Heart left ventricle (tissue), 16 donors: ENCODE measurements around the gene RHOJ. TPM values are rescaled to one million over a fixed set of nuclear protein-coding genes. Genes with fewer than 3 reads are reported as not detected.
"Not testable (repeated sequence)": the region's sequence is repeated elsewhere in the genome, so short reads cannot be mapped to it uniquely, and the experiment has no call there.

Experiments
- ATAC-seq, 4 donors: fragments of 200-7000 bp; cut with Tn5 transposase; one replicate each; pipeline ENCODE4 v1.9.1; 2020 to 2022; ENCODE audit warnings: moderate library complexity in 4 of 4, mild to moderate bottlenecking in 3 of 4, moderate number of reproducible peaks in 1 of 4
- DNase-seq, 5 donors: peaks; one replicate each; pipeline ENCODE4 v3.0.0-alpha.2; 2020
- H3K27ac ChIP-seq, 12 donors: fragments of 200-600 bp; sonication (generic) in 4 of 12; one replicate each; pipeline versions ENCODE4 v1.5.0 to v1.8.0; 2016 to 2022; ENCODE audit warnings: mild to moderate bottlenecking in 2 of 12
- H3K27me3 ChIP-seq, 9 donors: fragments of 200-600 bp; sonication (generic) in 2 of 9; one replicate each; pipeline versions ENCODE4 v1.5.1 to v1.8.0; 2016 to 2022; ENCODE audit warnings: mild to moderate bottlenecking in 3 of 9
- H3K36me3 ChIP-seq, 9 donors: fragments of 200-600 bp; sonication (generic) in 2 of 9; one replicate each; pipeline versions ENCODE4 v1.5.0 to v1.8.0; 2018 to 2022; ENCODE audit warnings: mild to moderate bottlenecking in 2 of 9
- H3K4me1 ChIP-seq, 12 donors: fragments of 200-600 bp; sonication (generic) in 4 of 12; one replicate each; pipeline versions ENCODE4 v1.5.0 to v1.8.0; 2016 to 2022; ENCODE audit warnings: mild to moderate bottlenecking in 3 of 12
- H3K4me3 ChIP-seq, 12 donors: fragments of 200-600 bp; sonication (generic) in 4 of 12; one replicate each; pipeline versions ENCODE4 v1.5.0 to v1.8.0; 2017 to 2022; ENCODE audit warnings: mild to moderate bottlenecking in 9 of 12, moderate library complexity in 4 of 12
- H3K9me3 ChIP-seq, 12 donors: fragments of 200-600 bp; sonication (generic) in 4 of 12; one replicate each; pipeline versions ENCODE4 v1.5.0 to v1.8.0; 2016 to 2022; ENCODE audit warnings: mild to moderate bottlenecking in 1 of 12
- CTCF ChIP-seq, 12 donors: fragments of 200-600 bp; sonication (generic) in 4 of 12; IDR thresholded peaks; one replicate each; pipeline versions ENCODE4 v1.5.0 to v1.8.0; 2018 to 2022; ENCODE audit warnings: antibody characterized with exemption in 12 of 12, mild to moderate bottlenecking in 5 of 12
- POLR2A ChIP-seq, 2 donors: fragments of 450-650 bp; IDR thresholded peaks; one replicate each; pipeline ENCODE4 v1.6.1; 2017; ENCODE audit warnings: antibody characterized with exemption in 2 of 2, mild to moderate bottlenecking in 2 of 2, moderate library complexity in 2 of 2
- WGBS, 4 donors: extraction: QIAGEN DNeasy Blood & Tissue Kit in 2 of 4; methylation state at CpG; one replicate each; pipeline versions ENCODE4 v1.1.5 to v1.1.7; 2013 to 2018; 5-methylcytosine and 5-hydroxymethylcytosine counted together
- intact Hi-C, 10 donors: fragments of 100-400 bp; cut with DNase I; formaldehyde crosslinking; loops; one replicate each; pipeline versions ENCODE4 v1.11.1 to v1.14.2; 2022
- polyA plus RNA-seq, 2 donors: library from polyadenylated mRNA; stranded (reverse); fragments of 200-250 nt; gene quantifications; one replicate each; pipeline ENCODE4 v1.2.3, GENCODE V29; 2013
- total RNA-seq, 9 donors: library from RNA; depleted of rRNA in 2 of 9; stranded (reverse); fragments of >200 nt in 2 of 9; fragmentation: NEBNext Ultra II Directional in 3 of 9; extraction: Animal tissue kit (Norgen Biotek cat#: 25700) in 3 of 9; gene quantifications; one replicate each; pipeline versions ENCODE4 v1.1.0 to v1.2.4, GENCODE V29; 2016 to 2023
- donor health status: ischemic (EF 13 %, LVEDD 7.1; RV severe dilation, severe dysfunction).
- donor health status: healthy with polysubstance abuse.
- donor health status: DM: no; HTN: yes; CAD: no.
- donor health status: DM: no; HTN: no; CAD: no.
- donor health status: ischemic (EF 25% LVEDD 6.9; RV normal size, moderate dysfunction).
- donor health status: ischemic (EF 25% LVEDD 5.7; RV mildly dilated, moderate dysfunction).
- donor health status: healthy.
- donor health status: DM: yes; HTN: yes; CAD: no.
- donor health status: ischemic (EF 35%, LVEDD 5.7; RV mildly dilated, moderate dysfunction).
- donor health status: nonischemic (EF 11% LVEDD 7.7; RV severe dilation, severe dysfunction).
- donor health status: DM: yes; HTN: yes; CAD: no.
- donor health status: PGD.
- donor health status: ischemic (EF 29% LVEDD 5.4; RV normal size, mild dysfunction).
- donor health status: nonischemic (EF 23%, LVEDD 6.1; RV moderate dilation, normal function).

Gene RHOJ
- total and polyA plus RNA-seq, 11 donors, result 6.5 to 26.0 (median 10.6) TPM

GRCh38 chr14:63163306-63163705 is 40.9 kb upstream of the RHOJ start:
- ATAC-seq, result no peak
- intact Hi-C loops, result no loop called here

DNA sequence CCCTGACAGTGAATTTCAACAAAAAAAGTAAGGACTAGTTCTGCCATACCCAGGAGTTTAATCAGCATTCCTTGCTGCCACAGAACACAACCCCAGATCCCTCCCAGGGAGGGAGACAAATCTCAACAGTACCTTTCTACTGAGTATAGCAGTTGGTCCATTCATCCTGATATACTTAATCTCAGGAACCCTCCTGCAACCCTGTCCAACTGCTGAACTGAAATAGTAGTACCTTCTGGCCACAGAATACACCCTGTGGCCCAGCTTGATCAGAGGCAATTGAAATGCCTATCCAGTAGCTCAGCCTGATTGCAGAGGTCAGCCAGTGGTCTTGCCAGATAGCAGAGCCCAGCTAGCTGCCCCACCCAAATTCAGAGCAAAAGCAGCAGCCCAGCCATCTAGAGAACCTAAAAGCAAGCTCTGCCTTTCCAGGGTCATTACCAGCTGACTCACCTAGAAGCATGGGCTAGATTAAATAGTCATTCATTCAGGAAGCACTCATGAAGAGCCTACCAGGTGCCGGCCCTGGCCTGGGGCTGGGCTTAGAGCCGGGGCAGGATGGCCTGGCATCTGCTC is 40.0 kb upstream of the RHOJ start:
- 86 to 100% (median 89%) methylated on average over 1 to 2 of the region's 2 CpGs for WGBS, 4 donors
- H3K36me3 ChIP-seq, result no peaks in the 10 kb centered on the region
- no peaks in the 10 kb centered on the region for H3K27me3 ChIP-seq
- intact Hi-C loops, result no loop called here
- H3K4me1 ChIP-seq, result no peaks in the 10 kb centered on the region
- ATAC-seq (no peak), DNase-seq (no peak)
- H3K9me3 ChIP-seq, result peaks cover 0 to 26% (median 9%) of the 10 kb centered on the region in 12 donors
- no peak overlapping the region for H3K4me3 ChIP-seq
- TF ChIP-seq POLR2A (IDR thresholded peaks at IDR 0.05) (no peak), CTCF (IDR thresholded peaks at IDR 0.05) (no peak)
- H3K27ac ChIP-seq, result no peak overlapping the region

More at GRCh38 chr14:63163306-63163705, 40.9 kb upstream of the RHOJ start:
- H3K27me3 ChIP-seq, result no peaks in the 10 kb centered on the region
- no peak for TF ChIP-seq CTCF (IDR thresholded peaks at IDR 0.05)
- no peak for TF ChIP-seq POLR2A (IDR thresholded peaks at IDR 0.05)
- no peak overlapping the region for H3K27ac ChIP-seq
- no peak for DNase-seq
- 85 to 97% (median 91%) methylated on average over 1 of the region's 1 CpG for WGBS, 4 donors
- H3K36me3 ChIP-seq, result no peaks in the 10 kb centered on the region
- no peak overlapping the region for H3K4me3 ChIP-seq
- peaks cover 0 to 18% (median 9%) of the 10 kb centered on the region in 12 donors for H3K9me3 ChIP-seq
- no peaks in the 10 kb centered on the region for H3K4me1 ChIP-seq

DNA sequence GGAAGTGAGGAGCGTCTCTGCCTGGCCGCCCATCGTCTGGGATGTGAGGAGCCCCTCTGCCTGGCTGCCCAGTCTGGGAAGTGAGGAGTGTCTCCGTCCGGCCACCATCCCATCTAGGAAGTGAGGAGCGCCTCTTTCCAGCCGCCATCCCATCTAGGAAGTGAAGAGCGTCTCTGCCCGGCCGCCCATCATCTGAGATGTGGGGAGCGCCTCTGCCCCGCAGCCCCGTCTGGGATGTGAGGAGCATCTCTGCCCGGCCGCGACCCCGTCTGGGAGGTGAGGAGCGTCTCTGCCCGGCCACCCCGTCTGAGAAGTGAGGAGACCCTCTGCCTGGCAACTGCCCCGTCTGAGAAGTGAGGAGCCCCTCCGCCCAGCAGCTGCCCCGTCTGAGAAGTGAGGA is 39.0 kb upstream of the RHOJ start:
- ATAC-seq, H3K36me3 ChIP-seq, H3K27me3 ChIP-seq, H3K27ac ChIP-seq, intact Hi-C loops, H3K4me1 ChIP-seq, H3K4me3 ChIP-seq: not testable (repeated sequence)
- WGBS, 4 donors, result 95 to 98% (median 97%) methylated on average over 16 to 21 of the region's 23 CpGs; no CpG with 5 or more reads in 1 of the 4 donors
- peaks cover 0 to 32% (median 9%) of the 10 kb centered on the region in 12 donors for H3K9me3 ChIP-seq
- DNase-seq, result peak in 1 of 5 donors; percentile 33

DNA sequence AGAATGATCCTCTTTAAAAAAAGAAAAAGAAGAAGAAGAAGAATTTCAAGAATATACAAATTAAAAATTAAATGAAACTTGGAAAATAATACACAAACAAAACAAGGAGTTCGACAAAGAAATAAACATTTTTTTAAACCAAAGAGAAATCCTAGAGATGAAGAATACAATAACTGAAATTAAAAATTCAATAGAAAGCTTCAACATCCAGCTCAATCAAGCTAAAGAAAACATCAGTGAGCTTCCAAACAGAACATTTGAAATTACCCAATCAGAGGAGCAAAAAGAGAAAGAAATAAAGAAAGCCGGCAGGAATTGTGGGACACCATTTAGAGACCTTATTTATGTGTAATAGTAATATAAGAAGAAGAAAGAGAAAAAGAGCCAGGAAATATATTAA is 37.2 kb upstream of the RHOJ start:
- TF ChIP-seq CTCF (IDR thresholded peaks at IDR 0.05), result no peak
- no peak for TF ChIP-seq POLR2A (IDR thresholded peaks at IDR 0.05)
- Histone ChIP-seq H3K9me3 (peaks cover 0 to 32% (median 9%) of the 10 kb centered on the region in 12 donors), H3K36me3 (no peaks in the 10 kb centered on the region), H3K27ac (no peak overlapping the region), H3K4me1 (no peaks in the 10 kb centered on the region), H3K4me3 (no peak overlapping the region), H3K27me3 (no peaks in the 10 kb centered on the region)
- DNase-seq, result no peak
- ATAC-seq, result no peak
- intact Hi-C loops, result no loop called here
- WGBS, 4 donors, result 95 to 96% (median 96%) methylated on average over 2 of the region's 2 CpGs
